ENCODE measurements around the gene DNAH11.
A peak's percentile ranks its signal among the peaks of the same experiment; 100 is the strongest.

DNAH11 gene

DNA sequence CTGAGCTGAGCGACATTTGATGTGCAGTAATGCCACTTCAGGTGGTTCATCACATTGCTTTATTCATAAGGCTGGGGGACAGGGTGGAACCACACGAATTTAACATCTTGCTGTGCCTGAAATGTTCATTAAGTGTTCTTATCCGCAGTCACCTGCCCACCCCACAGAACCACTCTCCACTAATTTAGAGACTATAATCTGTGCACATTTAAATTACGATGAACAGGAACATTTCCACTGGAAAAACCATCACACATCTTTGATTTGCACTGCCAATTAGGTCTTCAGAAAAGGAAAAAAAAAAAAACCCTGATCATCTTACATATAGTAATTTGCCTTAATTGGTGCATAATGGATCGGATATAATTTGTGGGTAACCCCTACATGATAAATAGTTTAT lies 400.6 kb downstream of the DNAH11 start:
- DNase-seq: no peak

GRCh38 chr7:21944616-21945453 lies 402.0 kb downstream of the DNAH11 start:
- DNase-seq: peak; percentile 65

DNA sequence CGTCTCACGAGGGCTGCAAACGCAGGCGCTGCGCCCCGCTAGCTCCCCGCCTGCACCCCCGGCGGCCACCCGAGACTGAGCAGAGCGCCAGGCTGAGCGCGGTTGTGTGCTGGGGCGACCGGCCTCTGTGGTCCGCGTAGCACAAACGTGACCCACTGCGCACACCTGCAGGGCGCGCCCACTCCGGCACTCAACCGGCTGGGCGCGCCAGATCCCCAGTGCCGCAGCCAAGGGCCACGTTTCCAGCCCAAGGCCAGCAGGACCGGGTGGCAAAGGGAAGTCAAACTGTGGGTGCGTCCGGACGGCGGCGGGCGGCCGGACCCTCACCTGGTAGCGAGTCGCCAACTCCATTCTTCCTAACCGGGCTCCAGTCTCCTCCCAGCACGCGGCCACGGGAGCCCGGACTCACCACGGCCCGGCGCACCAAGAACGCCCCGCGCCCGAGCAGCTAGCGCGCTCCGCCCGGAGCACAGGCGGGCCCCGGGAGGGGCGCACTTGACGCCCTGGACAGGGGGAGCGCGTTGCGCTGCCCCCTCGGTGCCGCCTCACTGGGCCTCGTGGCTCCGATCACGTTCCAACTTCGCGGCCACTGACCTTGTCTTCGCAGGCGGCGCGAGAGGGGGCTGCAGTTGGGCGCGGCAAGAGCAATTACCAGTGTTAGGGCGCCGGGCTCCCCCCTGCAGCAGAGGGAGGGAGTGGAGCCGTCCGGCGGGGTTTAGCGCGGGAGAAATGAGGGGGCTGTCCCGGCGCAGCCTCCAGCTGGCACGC lies 402.8 kb downstream of the DNAH11 start, which contains the start of gene CDCA7L:
Gene CDCA7L, minus strand, starts transcription at position 446 of the 768 bp plus-strand sequence. Its CDS starts 95 bp downstream, at position 351.
- peak; percentile 90 for DNase-seq

GRCh38 chr7:21946222-21946709 lies 403.4 kb downstream of the DNAH11 start:
- DNase-seq: no peak

DNA sequence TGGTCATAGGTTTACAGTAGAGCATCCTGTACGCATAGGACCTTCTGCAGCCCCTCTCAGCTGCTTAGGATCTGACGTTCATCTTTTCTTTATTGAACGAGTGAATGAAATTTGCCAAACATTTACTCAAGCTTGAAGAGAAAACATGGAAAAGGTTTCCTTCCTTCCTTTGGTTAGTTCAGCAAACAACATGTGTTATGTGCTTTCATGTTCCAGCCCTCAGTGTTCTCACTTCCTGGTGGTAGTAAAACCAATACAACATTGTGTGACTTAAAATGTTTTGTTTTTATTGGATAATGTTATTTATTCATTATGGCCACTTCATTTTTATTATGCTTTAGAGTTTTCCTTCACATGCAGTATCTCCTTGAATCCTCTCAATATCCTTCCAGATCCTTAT lies 404.2 kb downstream of the DNAH11 start:
- no peak for DNase-seq

DNA sequence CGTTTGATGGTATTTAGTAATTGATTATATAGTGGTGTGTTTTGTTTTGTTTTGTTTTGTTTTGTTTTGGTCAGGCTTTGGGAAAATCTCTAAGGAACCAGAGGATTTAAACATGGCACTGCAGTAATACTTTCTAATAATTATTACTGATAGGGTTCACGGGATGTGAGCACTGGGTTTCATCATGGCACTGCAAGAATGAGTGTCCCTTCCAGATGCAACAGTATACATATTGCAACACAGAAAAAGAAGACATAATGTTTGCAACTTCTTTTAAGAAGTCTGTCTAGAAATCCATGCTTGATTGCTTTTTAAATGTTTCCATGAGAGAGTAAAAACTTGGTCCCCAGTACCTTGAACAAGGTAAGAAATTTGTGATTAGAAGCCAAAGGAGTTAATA lies 405.1 kb downstream of the DNAH11 start:
- DNase-seq: no peak

DNA sequence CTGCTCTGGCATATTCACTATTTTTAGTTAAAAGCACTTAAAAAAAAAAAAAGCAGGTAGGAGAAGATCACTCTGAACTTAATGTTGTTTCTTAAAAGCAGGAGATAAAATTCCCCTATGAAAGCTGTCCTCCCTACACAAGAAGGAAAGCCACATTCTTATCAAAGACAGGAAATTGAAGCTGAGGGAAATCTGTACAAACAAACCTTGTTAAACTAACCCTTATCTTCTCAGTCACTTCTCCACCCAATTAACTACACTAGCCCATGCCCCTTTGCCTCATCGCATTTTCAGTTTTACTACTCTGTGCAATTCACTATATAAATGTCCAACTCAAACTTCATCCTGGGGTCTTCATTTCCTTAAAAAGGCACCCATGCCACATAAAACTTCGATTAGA lies 405.5 kb downstream of the DNAH11 start:
- peak; percentile 49 for DNase-seq

GRCh38 chr7:21948887-21949540 lies 406.2 kb downstream of the DNAH11 start:
- no peak for DNase-seq
